ENCODE data around the gene NOP53.

NOP53 gene

GRCh38 chr19:47700934-47701716 is 44.2 kb upstream of the NOP53 start:
- no peak for DNase-seq (ENCODE audit: low read depth, low spot score)
- in situ Hi-C loops (cut with HindIII; ENCODE audit: low sequenced_read_pairs) = no loop called here
- no peak overlapping the region for H3K4me3 ChIP-seq (ENCODE audit: low read depth, low read length)
- TF ChIP-seq, protein P1, sequence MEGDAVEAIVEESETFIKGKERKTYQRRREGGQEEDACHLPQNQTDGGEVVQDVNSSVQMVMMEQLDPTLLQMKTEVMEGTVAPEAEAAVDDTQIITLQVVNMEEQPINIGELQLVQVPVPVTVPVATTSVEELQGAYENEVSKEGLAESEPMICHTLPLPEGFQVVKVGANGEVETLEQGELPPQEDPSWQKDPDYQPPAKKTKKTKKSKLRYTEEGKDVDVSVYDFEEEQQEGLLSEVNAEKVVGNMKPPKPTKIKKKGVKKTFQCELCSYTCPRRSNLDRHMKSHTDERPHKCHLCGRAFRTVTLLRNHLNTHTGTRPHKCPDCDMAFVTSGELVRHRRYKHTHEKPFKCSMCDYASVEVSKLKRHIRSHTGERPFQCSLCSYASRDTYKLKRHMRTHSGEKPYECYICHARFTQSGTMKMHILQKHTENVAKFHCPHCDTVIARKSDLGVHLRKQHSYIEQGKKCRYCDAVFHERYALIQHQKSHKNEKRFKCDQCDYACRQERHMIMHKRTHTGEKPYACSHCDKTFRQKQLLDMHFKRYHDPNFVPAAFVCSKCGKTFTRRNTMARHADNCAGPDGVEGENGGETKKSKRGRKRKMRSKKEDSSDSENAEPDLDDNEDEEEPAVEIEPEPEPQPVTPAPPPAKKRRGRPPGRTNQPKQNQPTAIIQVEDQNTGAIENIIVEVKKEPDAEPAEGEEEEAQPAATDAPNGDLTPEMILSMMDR (IDR thresholded peaks at IDR 0.05; ENCODE audit: low read depth, low read length) = no peak

DNA sequence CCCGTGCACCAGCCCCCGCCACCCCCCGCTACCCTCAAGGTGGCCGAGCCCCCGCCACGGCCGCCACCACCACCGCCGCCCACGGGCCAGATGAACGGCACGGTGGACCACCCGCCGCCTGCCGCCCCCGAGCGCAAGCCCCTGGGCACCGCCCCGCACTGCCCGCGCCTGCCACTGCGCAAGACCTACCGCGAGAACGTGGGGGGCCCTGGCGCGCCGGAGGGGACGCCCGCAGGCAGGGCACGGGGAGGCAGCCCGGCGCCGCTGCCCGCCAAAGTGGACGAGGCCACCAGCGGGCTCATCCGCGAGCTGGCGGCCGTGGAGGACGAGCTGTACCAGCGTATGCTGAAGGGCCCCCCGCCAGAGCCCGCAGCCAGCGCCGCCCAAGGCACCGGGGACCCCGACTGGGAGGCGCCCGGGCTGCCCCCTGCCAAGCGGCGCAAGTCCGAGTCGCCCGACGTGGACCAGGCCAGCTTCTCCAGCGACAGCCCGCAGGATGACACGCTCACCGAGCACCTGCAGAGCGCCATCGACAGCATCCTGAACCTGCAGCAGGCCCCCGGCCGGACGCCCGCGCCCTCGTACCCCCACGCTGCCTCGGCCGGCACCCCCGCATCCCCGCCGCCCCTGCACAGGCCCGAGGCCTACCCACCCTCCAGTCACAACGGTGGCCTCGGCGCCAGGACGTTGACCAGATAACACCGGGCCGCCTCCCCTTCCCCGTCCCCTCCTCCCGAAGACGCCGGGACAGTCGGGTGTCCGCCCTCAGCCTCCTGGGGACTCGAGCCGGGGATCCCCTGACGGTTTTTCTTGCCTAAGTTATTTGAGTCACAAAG is 43.4 kb upstream of the NOP53 start:
- no peak for DNase-seq (ENCODE audit: low read depth, low spot score)
- in situ Hi-C loops (cut with HindIII; ENCODE audit: low sequenced_read_pairs) = no loop called here
- TF ChIP-seq, protein P1 (IDR thresholded peaks at IDR 0.05; ENCODE audit: low read depth, low read length) = no peak
- H3K4me3 ChIP-seq (ENCODE audit: low read depth, low read length) = no peak overlapping the region

DNA sequence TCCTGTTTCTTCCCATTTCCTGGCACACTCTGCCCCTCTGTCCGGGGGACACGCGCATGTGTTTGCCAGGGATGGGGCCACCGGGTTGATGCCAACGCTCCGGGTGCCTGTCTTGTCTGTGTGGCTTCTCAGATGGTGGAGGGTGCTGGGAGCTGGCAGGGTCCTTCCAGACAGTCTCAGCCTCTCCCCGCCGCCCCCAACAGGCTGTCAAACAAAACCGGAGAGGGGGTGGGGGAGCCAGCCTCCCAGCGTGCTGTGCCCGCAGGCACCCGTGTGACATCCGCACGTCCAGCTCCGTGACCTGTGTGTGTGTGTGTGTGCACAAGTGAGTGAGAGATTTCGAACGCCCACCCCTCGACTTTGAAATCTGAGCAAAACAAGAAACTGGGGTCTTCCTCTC is 42.7 kb upstream of the NOP53 start:
- in situ Hi-C loops (cut with HindIII; ENCODE audit: low sequenced_read_pairs) = no loop called here
- no peak for DNase-seq (ENCODE audit: low read depth, low spot score)
- TF ChIP-seq, protein P1 (IDR thresholded peaks at IDR 0.05; ENCODE audit: low read depth, low read length) = no peak
- H3K4me3 ChIP-seq (ENCODE audit: low read depth, low read length) = no peak overlapping the region

DNA sequence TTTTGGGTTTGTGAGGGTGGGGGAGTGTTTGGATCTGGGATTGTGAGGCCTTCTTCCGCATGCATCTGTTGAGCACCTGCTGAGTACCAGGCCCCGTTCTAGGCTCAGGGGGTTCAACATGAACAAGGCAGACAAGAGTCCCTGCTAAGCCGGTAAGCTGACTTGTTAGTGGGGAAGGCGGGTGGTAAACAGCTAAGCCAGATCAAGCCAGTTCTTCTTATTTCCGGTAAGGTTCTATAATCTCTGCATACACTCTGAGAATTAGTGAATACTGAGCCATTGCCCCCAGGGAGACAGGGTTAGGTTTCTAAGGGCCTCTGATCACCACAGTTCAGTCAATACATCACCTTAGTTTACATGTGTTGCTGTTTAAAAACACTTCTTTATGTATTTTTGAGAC is 42.0 kb upstream of the NOP53 start:
- TF ChIP-seq, protein P1 (IDR thresholded peaks at IDR 0.05; ENCODE audit: low read depth, low read length) = no peak
- no peak for DNase-seq (ENCODE audit: low read depth, low spot score)
- in situ Hi-C loops (cut with HindIII; ENCODE audit: low sequenced_read_pairs) = no loop called here
- H3K4me3 ChIP-seq (ENCODE audit: low read depth, low read length) = no peak overlapping the region

- H3K4me3 ChIP-seq (ENCODE audit: low read depth, low read length) = no peak overlapping the region
- peak; percentile 77 for DNase-seq (ENCODE audit: low read depth, low spot score)
- in situ Hi-C loops (cut with HindIII; ENCODE audit: low sequenced_read_pairs) = no loop called here
- TF ChIP-seq, protein P1 (IDR thresholded peaks at IDR 0.05; ENCODE audit: low read depth, low read length) = no peak
Observed at GRCh38 chr19:47704024-47704423, 41.3 kb upstream of the NOP53 start.

DNA sequence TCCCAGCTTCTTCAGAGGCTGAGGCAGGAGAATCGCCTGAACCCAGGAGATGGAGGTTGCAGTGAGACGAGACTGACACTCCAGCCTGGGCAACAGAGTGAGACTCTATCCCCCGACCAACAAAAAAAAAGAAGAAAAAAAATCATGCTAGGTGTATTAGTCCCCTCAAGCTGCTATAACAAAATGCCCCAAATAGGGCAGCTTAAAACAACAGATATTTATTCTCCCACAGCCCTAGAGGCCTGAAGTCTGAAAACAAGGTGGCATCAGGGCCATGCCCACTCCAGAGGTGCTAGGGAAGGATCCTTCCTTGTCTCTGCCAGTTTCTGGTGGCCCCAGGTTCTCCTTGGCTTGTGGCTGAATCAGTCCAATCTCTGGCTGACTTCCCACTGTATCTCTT is 40.7 kb upstream of the NOP53 start:
- H3K4me3 ChIP-seq (ENCODE audit: low read depth, low read length) = no peak overlapping the region
- in situ Hi-C loops (cut with HindIII; ENCODE audit: low sequenced_read_pairs) = no loop called here
- no peak for DNase-seq (ENCODE audit: low read depth, low spot score)
- TF ChIP-seq, protein P1 (IDR thresholded peaks at IDR 0.05; ENCODE audit: low read depth, low read length) = no peak

All from astrocyte of the spinal cord (primary cell).